ENCODE results near the gene TMED1. TPM values are rescaled to one million over a fixed set of nuclear protein-coding genes. Genes with fewer than 3 reads are reported as not detected.

Gene TMED1
- total and polyA plus RNA-seq, 7 experiments from 2014 or later: 7.6 to 21.7 (median 11.4) TPM

GRCh38 chr19:10826846-10827245 lies 9.2 kb downstream of the TMED1 start:
- no peak for ATAC-seq
- CTCF ChIA-PET: no interaction called here

GRCh38 chr19:10826231-10826630 lies 9.8 kb downstream of the TMED1 start:
- no peak for DNase-seq
- no peaks in the 10 kb centered on the region for H3K27me3 Mint-ChIP-seq
- peak overlapping the region in 1 of 9 donors; percentile 34 for H3K27ac Mint-ChIP-seq
- Histone ChIP-seq H3K4me3 (ENCODE audit: low read length) (no peak overlapping the region), H3K27ac (ENCODE audit: low read depth, low read length) (peak overlapping the region; percentile 7), H3K27me3 (ENCODE audit: control insufficient read depth in 2 of 2, insufficient read depth in 2 of 2, low read length in 2 of 2) (no peaks in the 10 kb centered on the region), H3K36me3 (ENCODE audit: control insufficient read depth in 2 of 3, insufficient read depth in 3 of 3, low read length in 3 of 3) (peaks cover 0 to 85% (median 7%) of the 10 kb centered on the region in 3 experiments), H3K9me3 (ENCODE audit: control insufficient read depth in 2 of 3, low read length in 3 of 3) (no peaks in the 10 kb centered on the region), H3K4me1 (ENCODE audit: control insufficient read depth in 2 of 2, insufficient read depth in 2 of 2, low read length in 2 of 2) (no peaks in the 10 kb centered on the region)
- no peak overlapping the region for H3K4me3 Mint-ChIP-seq
- no peak for ATAC-seq
- POLR2A ChIA-PET: no interaction called here
- peaks cover 0 to 26% (median 4%) of the 10 kb centered on the region in 5 donors for H3K36me3 Mint-ChIP-seq
- intact Hi-C loops (cut with micrococcal nuclease): no loop called here
- H3K4me1 Mint-ChIP-seq: peaks cover 0 to 3% (median 0%) of the 10 kb centered on the region in 7 donors
- no peaks in the 10 kb centered on the region for H3K9me3 Mint-ChIP-seq
- CTCF ChIA-PET: no interaction called here

More at GRCh38 chr19:10826846-10827245, 9.2 kb downstream of the TMED1 start:
- Mint-ChIP-seq H3K4me3 (no peak overlapping the region), H3K36me3 (peaks cover 0 to 22% (median 4%) of the 10 kb centered on the region in 5 donors), H3K4me1 (peaks cover 0 to 2% (median 0%) of the 10 kb centered on the region in 7 donors), H3K9me3 (no peaks in the 10 kb centered on the region), H3K27ac (no peak overlapping the region), H3K27me3 (no peaks in the 10 kb centered on the region)
- Histone ChIP-seq H3K9me3 (ENCODE audit: control insufficient read depth in 2 of 3, low read length in 3 of 3) (no peaks in the 10 kb centered on the region), H3K27me3 (ENCODE audit: control insufficient read depth in 2 of 2, insufficient read depth in 2 of 2, low read length in 2 of 2) (no peaks in the 10 kb centered on the region), H3K4me1 (ENCODE audit: control insufficient read depth in 2 of 2, insufficient read depth in 2 of 2, low read length in 2 of 2) (no peaks in the 10 kb centered on the region), H3K27ac (ENCODE audit: low read depth, low read length) (no peak overlapping the region), H3K4me3 (ENCODE audit: low read length) (no peak overlapping the region), H3K36me3 (ENCODE audit: control insufficient read depth in 2 of 3, insufficient read depth in 3 of 3, low read length in 3 of 3) (peaks cover 0 to 85% (median 7%) of the 10 kb centered on the region in 3 experiments)
- POLR2A ChIA-PET: no interaction called here
- no peak for DNase-seq
- intact Hi-C loops (cut with micrococcal nuclease): no loop called here

GRCh38 chr19:10823690-10824089 lies 12.3 kb downstream of the TMED1 start:
- H3K4me1 ChIP-seq (ENCODE audit: control insufficient read depth in 2 of 2, insufficient read depth in 2 of 2, low read length in 2 of 2): no peaks in the 10 kb centered on the region
- H3K4me1 Mint-ChIP-seq: peaks cover 0 to 11% (median 0%) of the 10 kb centered on the region in 7 donors
- CTCF ChIA-PET: no interaction called here
- H3K4me3 Mint-ChIP-seq: no peak overlapping the region
- peaks cover 0 to 40% (median 13%) of the 10 kb centered on the region in 5 donors for H3K36me3 Mint-ChIP-seq
- H3K9me3 Mint-ChIP-seq: peaks cover 0 to 2% (median 0%) of the 10 kb centered on the region in 11 donors
- DNase-seq (no peak), ATAC-seq (no peak)
- H3K9me3 ChIP-seq (ENCODE audit: control insufficient read depth in 2 of 3, low read length in 3 of 3): no peaks in the 10 kb centered on the region
- no peak overlapping the region for H3K27ac ChIP-seq (ENCODE audit: low read depth, low read length)
- H3K27ac Mint-ChIP-seq: peak overlapping the region in 1 of 9 donors; percentile 5
- POLR2A ChIA-PET: interaction anchor here (0.9 kb wide), 1 partner anchor 12 kb away, joined by 4 read pairs; the partner anchor contains the start of gene TMED1
- intact Hi-C loops (cut with micrococcal nuclease): no loop called here
- H3K36me3 ChIP-seq (ENCODE audit: control insufficient read depth in 2 of 3, insufficient read depth in 3 of 3, low read length in 3 of 3): peaks cover 6 to 80% (median 16%) of the 10 kb centered on the region in 3 experiments
- no peak overlapping the region for H3K4me3 ChIP-seq (ENCODE audit: low read length)
- no peaks in the 10 kb centered on the region for H3K27me3 ChIP-seq (ENCODE audit: control insufficient read depth in 2 of 2, insufficient read depth in 2 of 2, low read length in 2 of 2)
- H3K27me3 Mint-ChIP-seq: no peaks in the 10 kb centered on the region

- Histone ChIP-seq H3K9me3 (ENCODE audit: control insufficient read depth in 2 of 3, low read length in 3 of 3) (no peaks in the 10 kb centered on the region), H3K36me3 (ENCODE audit: control insufficient read depth in 2 of 3, insufficient read depth in 3 of 3, low read length in 3 of 3) (peaks cover 6 to 73% (median 14%) of the 10 kb centered on the region in 3 experiments), H3K4me3 (ENCODE audit: low read length) (no peak overlapping the region), H3K4me1 (ENCODE audit: control insufficient read depth in 2 of 2, insufficient read depth in 2 of 2, low read length in 2 of 2) (peaks cover 0 to 7% of the 10 kb centered on the region in 2 donors), H3K27me3 (ENCODE audit: control insufficient read depth in 2 of 2, insufficient read depth in 2 of 2, low read length in 2 of 2) (no peaks in the 10 kb centered on the region), H3K27ac (ENCODE audit: low read depth, low read length) (no peak overlapping the region)
- POLR2A ChIA-PET: no interaction called here
- Mint-ChIP-seq H3K27me3 (no peaks in the 10 kb centered on the region), H3K9me3 (peaks cover 0 to 2% (median 0%) of the 10 kb centered on the region in 11 donors), H3K4me3 (no peak overlapping the region), H3K4me1 (peaks cover 0 to 9% (median 0%) of the 10 kb centered on the region in 7 donors), H3K36me3 (peaks cover 0 to 34% (median 9%) of the 10 kb centered on the region in 5 donors), H3K27ac (peak overlapping the region in 7 of 9 donors; percentile 2 to 88 (median 71))
- CTCF ChIA-PET: interaction anchor here (1.6 to 2.9 kb wide), 2 partner anchors 57 to 104 kb away, joined by 3 to 8 read pairs; no protein-coding TSS in a partner anchor
- intact Hi-C loops (cut with micrococcal nuclease): loop anchor here in 1 of 2 donors (1.0 kb wide), 1 partner anchor 103 kb away; no protein-coding TSS in a partner anchor
- no peak for DNase-seq
- ATAC-seq: no peak
Observed at GRCh38 chr19:10820173-10820572, 15.8 kb downstream of the TMED1 start.

GRCh38 chr19:10819124-10820060 lies 16.6 kb downstream of the TMED1 start:
- DNase-seq: no peak
- ChIA-PET CTCF (no interaction called here), POLR2A (interaction anchor here (0.6 to 1.0 kb wide), 2 partner anchors 24 to 605 kb away, joined by 3 read pairs; no protein-coding TSS in a partner anchor)
- no peaks in the 10 kb centered on the region for H3K9me3 ChIP-seq (ENCODE audit: control insufficient read depth in 2 of 3, low read length in 3 of 3)
- H3K4me1 ChIP-seq (ENCODE audit: control insufficient read depth in 2 of 2, insufficient read depth in 2 of 2, low read length in 2 of 2): peaks cover 0 to 14% of the 10 kb centered on the region in 2 donors
- no peak overlapping the region for H3K27ac ChIP-seq (ENCODE audit: low read depth, low read length)
- peaks cover 0 to 36% (median 14%) of the 10 kb centered on the region in 5 donors for H3K36me3 Mint-ChIP-seq
- H3K27ac Mint-ChIP-seq: peak overlapping the region in 6 of 9 donors; percentile 2 to 79 (median 50)
- peaks cover 0 to 2% (median 0%) of the 10 kb centered on the region in 11 donors for H3K9me3 Mint-ChIP-seq
- no peak overlapping the region for H3K4me3 Mint-ChIP-seq
- H3K4me1 Mint-ChIP-seq: peaks cover 0 to 11% (median 0%) of the 10 kb centered on the region in 7 donors
- no peak overlapping the region for H3K4me3 ChIP-seq (ENCODE audit: low read length)
- intact Hi-C loops (cut with micrococcal nuclease): loop anchor here in 1 of 2 donors (1.0 kb wide), 1 partner anchor 102 kb away; no protein-coding TSS in a partner anchor
- ATAC-seq: no peak
- H3K36me3 ChIP-seq (ENCODE audit: control insufficient read depth in 2 of 3, insufficient read depth in 3 of 3, low read length in 3 of 3): peaks cover 6 to 73% (median 14%) of the 10 kb centered on the region in 3 experiments
- no peaks in the 10 kb centered on the region for H3K27me3 Mint-ChIP-seq
- H3K27me3 ChIP-seq (ENCODE audit: control insufficient read depth in 2 of 2, insufficient read depth in 2 of 2, low read length in 2 of 2): no peaks in the 10 kb centered on the region

- H3K4me1 ChIP-seq (ENCODE audit: control insufficient read depth in 2 of 2, insufficient read depth in 2 of 2, low read length in 2 of 2): peaks cover 0 to 15% of the 10 kb centered on the region in 2 donors
- DNase-seq (no peak), ATAC-seq (no peak)
- Mint-ChIP-seq H3K27me3 (no peaks in the 10 kb centered on the region), H3K9me3 (peaks cover 0 to 2% (median 0%) of the 10 kb centered on the region in 11 donors), H3K27ac (peak overlapping the region in 1 of 9 donors; percentile 69), H3K4me3 (no peak overlapping the region), H3K4me1 (peaks cover 0 to 12% (median 0%) of the 10 kb centered on the region in 7 donors), H3K36me3 (peaks cover 0 to 31% (median 15%) of the 10 kb centered on the region in 5 donors)
- peaks cover 6 to 64% (median 10%) of the 10 kb centered on the region in 3 experiments for H3K36me3 ChIP-seq (ENCODE audit: control insufficient read depth in 2 of 3, insufficient read depth in 3 of 3, low read length in 3 of 3)
- H3K4me3 ChIP-seq (ENCODE audit: low read length): no peak overlapping the region
- POLR2A ChIA-PET: interaction anchor here (0.6 to 1.0 kb wide), 2 partner anchors 25 to 604 kb away, joined by 3 read pairs; no protein-coding TSS in a partner anchor
- H3K9me3 ChIP-seq (ENCODE audit: control insufficient read depth in 2 of 3, low read length in 3 of 3): no peaks in the 10 kb centered on the region
- H3K27me3 ChIP-seq (ENCODE audit: control insufficient read depth in 2 of 2, insufficient read depth in 2 of 2, low read length in 2 of 2): no peaks in the 10 kb centered on the region
- intact Hi-C loops (cut with micrococcal nuclease): no loop called here
- no peak overlapping the region for H3K27ac ChIP-seq (ENCODE audit: low read depth, low read length)
- CTCF ChIA-PET: no interaction called here
Observed at GRCh38 chr19:10818301-10819123, 17.5 kb downstream of the TMED1 start.

All from naive thymus-derived CD4-positive, alpha-beta T cell (primary cell).